ENCODE measurements around the gene LDLRAD4.

LDLRAD4 gene

DNA sequence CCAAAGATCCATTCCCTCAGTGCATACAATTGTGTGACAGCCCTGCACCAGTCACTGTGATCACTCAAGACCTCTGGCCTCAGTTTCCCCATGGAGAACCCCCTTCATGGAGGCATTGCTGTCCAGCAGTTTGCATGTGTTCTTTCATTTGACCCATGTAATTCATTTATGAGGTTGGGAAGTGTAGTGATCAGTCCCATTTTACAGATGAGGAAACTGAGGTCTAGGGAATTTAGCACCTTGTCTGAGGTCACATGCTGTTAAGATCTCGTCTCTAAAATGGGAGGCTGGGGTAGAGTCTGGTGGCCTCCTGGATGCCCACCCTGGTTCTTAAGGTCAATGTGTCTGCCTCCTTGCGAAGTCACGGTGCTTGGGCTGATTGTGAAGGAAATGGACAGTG is 19.1 kb downstream of the LDLRAD4 start:
- TF ChIP-seq, protein P1, sequence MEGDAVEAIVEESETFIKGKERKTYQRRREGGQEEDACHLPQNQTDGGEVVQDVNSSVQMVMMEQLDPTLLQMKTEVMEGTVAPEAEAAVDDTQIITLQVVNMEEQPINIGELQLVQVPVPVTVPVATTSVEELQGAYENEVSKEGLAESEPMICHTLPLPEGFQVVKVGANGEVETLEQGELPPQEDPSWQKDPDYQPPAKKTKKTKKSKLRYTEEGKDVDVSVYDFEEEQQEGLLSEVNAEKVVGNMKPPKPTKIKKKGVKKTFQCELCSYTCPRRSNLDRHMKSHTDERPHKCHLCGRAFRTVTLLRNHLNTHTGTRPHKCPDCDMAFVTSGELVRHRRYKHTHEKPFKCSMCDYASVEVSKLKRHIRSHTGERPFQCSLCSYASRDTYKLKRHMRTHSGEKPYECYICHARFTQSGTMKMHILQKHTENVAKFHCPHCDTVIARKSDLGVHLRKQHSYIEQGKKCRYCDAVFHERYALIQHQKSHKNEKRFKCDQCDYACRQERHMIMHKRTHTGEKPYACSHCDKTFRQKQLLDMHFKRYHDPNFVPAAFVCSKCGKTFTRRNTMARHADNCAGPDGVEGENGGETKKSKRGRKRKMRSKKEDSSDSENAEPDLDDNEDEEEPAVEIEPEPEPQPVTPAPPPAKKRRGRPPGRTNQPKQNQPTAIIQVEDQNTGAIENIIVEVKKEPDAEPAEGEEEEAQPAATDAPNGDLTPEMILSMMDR (IDR thresholded peaks at IDR 0.05; ENCODE audit: insufficient read depth, low read length, poor library complexity, severe bottlenecking): no peak
- TF ChIP-seq EZH2phosphoT487 (conservative IDR thresholded peaks at IDR 0.05; ENCODE audit: low read length): no peak

DNA sequence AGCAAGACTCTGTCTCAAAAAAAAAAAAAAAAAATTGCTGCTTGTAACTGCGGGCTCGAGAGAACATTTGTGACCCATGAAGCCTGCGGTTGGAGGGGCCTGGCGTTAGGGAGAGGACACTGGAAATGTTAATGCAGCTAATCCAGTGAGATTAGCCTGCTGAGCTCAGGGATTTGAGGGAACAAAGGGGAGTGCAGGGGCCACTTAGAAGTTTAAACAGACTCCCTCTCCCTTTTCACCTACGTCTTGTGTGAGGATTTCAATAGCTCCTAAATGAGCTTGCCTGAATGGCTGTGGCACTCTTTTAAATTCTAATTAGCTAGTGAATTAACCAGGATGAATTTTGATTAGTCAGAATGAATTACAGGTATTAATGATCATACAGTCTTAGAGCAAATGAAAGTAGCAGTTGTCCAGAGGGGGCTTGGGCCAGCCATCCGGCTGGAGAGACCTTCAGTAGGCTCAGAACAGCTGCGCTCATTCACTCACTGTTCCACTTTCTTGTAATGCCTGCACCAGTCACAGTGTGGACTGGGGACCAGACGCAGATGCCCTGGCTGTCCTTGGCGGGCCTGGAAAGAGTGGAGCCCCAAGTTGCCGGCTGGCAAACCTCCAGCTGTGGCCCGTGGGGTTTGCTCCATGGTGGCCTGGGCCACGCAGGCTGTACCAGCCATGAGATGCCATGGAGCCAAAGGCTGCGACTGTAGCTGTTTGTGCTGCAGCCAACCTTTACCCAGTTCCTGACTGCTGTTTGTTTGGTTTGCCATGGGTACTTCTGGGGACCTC is 20.8 kb downstream of the LDLRAD4 start:
- Histone ChIP-seq H4K20me1 (ENCODE audit: low read depth, low read length) (no peaks in the 10 kb centered on the region), H3K9me2 (replicated peaks; ENCODE audit: insufficient read depth, low read length) (no peaks in the 10 kb centered on the region), H3K36me3 (ENCODE audit: low read length) (no peaks in the 10 kb centered on the region), H3K4me3 (ENCODE audit: insufficient read depth, low read length, poor library complexity, severe bottlenecking) (no peak overlapping the region), H3K79me2 (ENCODE audit: insufficient read depth, low read length) (no peaks in the 10 kb centered on the region), H3K4me2 (ENCODE audit: low read depth, low read length, poor library complexity, severe bottlenecking) (no peak overlapping the region), H2AFZ (ENCODE audit: low read depth, low read length, severe bottlenecking) (no peak overlapping the region), H3K9me3 (ENCODE audit: insufficient read depth, low read length) (no peaks in the 10 kb centered on the region), H3K27me3 (ENCODE audit: low read length) (no peaks in the 10 kb centered on the region), H3K27ac (ENCODE audit: low read depth, low read length) (no peak overlapping the region), H3F3A (ENCODE audit: insufficient read depth) (no peaks in the 10 kb centered on the region), H3K9ac (ENCODE audit: low read length) (no peak overlapping the region)
- TF ChIP-seq, protein P1 (IDR thresholded peaks at IDR 0.05; ENCODE audit: insufficient read depth, low read length, poor library complexity, severe bottlenecking): no peak
- TF ChIP-seq EZH2phosphoT487 (conservative IDR thresholded peaks at IDR 0.05; ENCODE audit: low read length): no peak

More for the DNA sequence above, 19.1 kb downstream of the LDLRAD4 start:
- no peak overlapping the region for H2AFZ ChIP-seq (ENCODE audit: low read depth, low read length, severe bottlenecking)
- H3K4me2 ChIP-seq (ENCODE audit: low read depth, low read length, poor library complexity, severe bottlenecking): no peak overlapping the region
- no peaks in the 10 kb centered on the region for H3K27me3 ChIP-seq (ENCODE audit: low read length)
- H3K27ac ChIP-seq (ENCODE audit: low read depth, low read length): no peak overlapping the region
- no peaks in the 10 kb centered on the region for H3K9me3 ChIP-seq (ENCODE audit: insufficient read depth, low read length)
- H3K36me3 ChIP-seq (ENCODE audit: low read length): no peaks in the 10 kb centered on the region
- no peaks in the 10 kb centered on the region for H3F3A ChIP-seq (ENCODE audit: insufficient read depth)
- H3K9me2 ChIP-seq (replicated peaks; ENCODE audit: insufficient read depth, low read length): no peaks in the 10 kb centered on the region
- H3K79me2 ChIP-seq (ENCODE audit: insufficient read depth, low read length): no peaks in the 10 kb centered on the region
- H4K20me1 ChIP-seq (ENCODE audit: low read depth, low read length): no peaks in the 10 kb centered on the region
- H3K9ac ChIP-seq (ENCODE audit: low read length): no peak overlapping the region
- no peak overlapping the region for H3K4me3 ChIP-seq (ENCODE audit: insufficient read depth, low read length, poor library complexity, severe bottlenecking)

DNA sequence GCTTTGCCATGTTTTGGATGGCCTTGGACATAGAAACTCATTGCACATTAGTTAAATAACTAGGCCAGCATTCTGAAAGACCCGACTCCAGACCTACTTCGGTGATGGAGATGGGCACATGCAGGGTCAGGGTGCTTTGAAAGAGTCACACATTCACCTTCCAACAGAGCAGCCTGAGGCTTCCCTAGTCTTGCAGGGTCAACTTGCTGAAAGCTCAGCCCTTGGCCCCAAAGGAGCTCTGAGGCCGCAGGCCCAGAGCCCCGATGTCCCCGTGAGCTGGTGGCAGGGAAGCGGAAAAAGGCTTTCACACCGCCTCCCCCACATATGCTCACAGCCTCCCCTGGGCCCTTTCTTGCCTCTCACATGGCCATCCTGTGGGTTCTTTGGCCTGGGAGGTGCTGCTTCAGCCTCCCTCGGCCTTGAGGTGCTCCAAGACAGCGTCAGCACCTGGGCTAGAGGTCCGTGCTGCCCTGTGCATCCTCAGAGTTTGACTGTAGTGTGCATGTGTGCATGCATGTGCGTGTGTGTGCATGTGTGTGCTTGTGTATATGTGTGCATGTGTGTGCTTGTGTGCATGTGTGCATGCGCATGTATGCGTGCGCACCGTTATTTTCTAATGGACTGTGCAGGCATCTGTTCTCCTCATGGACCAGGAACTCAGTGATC is 21.6 kb downstream of the LDLRAD4 start:
- Histone ChIP-seq H3F3A (ENCODE audit: insufficient read depth) (no peaks in the 10 kb centered on the region), H4K20me1 (ENCODE audit: low read depth, low read length) (no peaks in the 10 kb centered on the region), H3K9ac (ENCODE audit: low read length) (no peak overlapping the region), H3K27me3 (ENCODE audit: low read length) (no peaks in the 10 kb centered on the region), H3K27ac (ENCODE audit: low read depth, low read length) (no peak overlapping the region), H3K36me3 (ENCODE audit: low read length) (no peaks in the 10 kb centered on the region), H3K9me2 (replicated peaks; ENCODE audit: insufficient read depth, low read length) (no peaks in the 10 kb centered on the region), H3K9me3 (ENCODE audit: insufficient read depth, low read length) (no peaks in the 10 kb centered on the region), H3K4me3 (ENCODE audit: insufficient read depth, low read length, poor library complexity, severe bottlenecking) (no peak overlapping the region), H3K79me2 (ENCODE audit: insufficient read depth, low read length) (no peaks in the 10 kb centered on the region), H3K4me2 (ENCODE audit: low read depth, low read length, poor library complexity, severe bottlenecking) (no peak overlapping the region), H2AFZ (ENCODE audit: low read depth, low read length, severe bottlenecking) (no peak overlapping the region)
- TF ChIP-seq, protein P1 (IDR thresholded peaks at IDR 0.05; ENCODE audit: insufficient read depth, low read length, poor library complexity, severe bottlenecking): no peak
- TF ChIP-seq EZH2phosphoT487 (conservative IDR thresholded peaks at IDR 0.05; ENCODE audit: low read length): no peak

Measured in SU-DHL-6 (cell line).